Cerebellar cortex (tissue), 1 donor: ENCODE results near the gene WDFY2.

Experiments
- DNase-seq: peaks from one replicate; pipeline ENCODE4 v3.0.0-alpha.2; 2015; ENCODE audit warnings: low spot score

Gene WDFY2

GRCh38 chr13:51797664-51798488, 213.6 kb downstream of the WDFY2 start:
- peak; percentile 96 for DNase-seq

GRCh38 chr13:51799261-51799660, 215.0 kb downstream of the WDFY2 start:
- no peak for DNase-seq

- DNase-seq, result no peak
Observed at GRCh38 chr13:51800486-51800885, 216.2 kb downstream of the WDFY2 start.

DNA sequence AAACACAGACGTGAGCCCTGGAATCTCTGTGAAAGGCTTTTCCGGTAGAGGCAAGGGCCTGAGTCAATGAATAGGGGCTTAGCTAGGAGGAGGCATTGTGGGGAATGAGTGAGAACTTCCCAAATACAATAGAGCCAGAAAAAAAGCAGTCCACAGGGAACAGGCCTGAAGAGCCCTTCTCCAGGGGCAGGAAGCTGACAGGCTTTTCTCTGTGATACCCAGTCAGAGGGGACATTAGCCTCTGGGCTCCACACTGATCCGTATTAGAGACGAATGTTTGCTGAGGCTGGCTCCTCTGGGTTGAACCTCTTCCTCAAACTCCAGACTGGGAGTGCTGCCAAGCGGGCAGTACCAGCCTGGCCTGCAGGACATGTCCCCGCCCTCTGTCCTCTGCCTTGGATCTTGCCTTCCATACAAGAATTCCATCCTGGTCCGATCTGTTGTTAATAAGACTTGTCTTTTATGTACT, 217.4 kb downstream of the WDFY2 start:
- peak; percentile 65 for DNase-seq

GRCh38 chr13:51802631-51803418, 218.6 kb downstream of the WDFY2 start:
- no peak for DNase-seq

GRCh38 chr13:51803422-51804294, 219.4 kb downstream of the WDFY2 start, which contains the start of gene DHRS12:
Gene DHRS12, minus strand, starts transcription at chr13:51804163. Its CDS starts 4,504 bp downstream, at chr13:51799659.
- peak; percentile 86 for DNase-seq

GRCh38 chr13:51804295-51805172, 220.3 kb downstream of the WDFY2 start:
- peak; percentile 69 for DNase-seq

DNA sequence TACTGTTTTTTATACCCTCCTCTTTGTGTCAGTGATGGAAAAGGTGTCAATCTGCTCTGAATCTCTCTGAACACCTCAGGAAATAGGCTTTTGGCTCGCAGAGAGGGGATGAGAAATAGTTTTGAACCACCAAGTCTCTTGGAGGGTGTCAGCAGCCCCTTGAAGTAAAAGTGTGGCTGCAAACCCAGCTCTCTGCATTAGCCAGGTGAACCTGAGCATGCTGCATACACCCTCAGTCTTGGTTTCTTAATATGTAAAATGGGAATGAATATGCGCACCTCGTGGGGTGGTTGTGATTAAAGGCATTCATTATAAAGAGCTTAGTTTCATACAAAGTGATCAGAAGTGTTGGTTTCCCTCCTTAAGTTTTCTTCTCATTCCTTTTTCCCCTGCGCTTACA, 221.1 kb downstream of the WDFY2 start:
- DNase-seq, result no peak

DNA sequence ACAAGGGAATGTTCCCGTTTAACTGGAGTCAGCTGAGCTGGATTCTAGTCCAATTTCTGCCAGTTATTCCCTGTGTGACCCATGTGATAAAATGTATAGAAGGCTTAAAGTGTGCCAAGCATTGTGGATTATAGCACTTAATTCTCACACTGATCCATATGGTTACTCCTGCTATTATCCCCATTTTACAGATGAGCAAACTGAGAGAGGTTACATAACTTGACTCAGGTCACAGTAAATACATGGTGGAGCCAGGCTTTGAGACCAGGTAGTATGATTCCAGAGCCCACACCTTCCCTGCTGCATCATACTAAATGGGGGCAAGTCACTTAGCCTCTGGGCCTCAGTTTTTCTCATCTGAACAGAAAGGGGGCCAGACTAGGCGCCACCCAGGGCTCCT, 221.7 kb downstream of the WDFY2 start:
- DNase-seq, result no peak

DNA sequence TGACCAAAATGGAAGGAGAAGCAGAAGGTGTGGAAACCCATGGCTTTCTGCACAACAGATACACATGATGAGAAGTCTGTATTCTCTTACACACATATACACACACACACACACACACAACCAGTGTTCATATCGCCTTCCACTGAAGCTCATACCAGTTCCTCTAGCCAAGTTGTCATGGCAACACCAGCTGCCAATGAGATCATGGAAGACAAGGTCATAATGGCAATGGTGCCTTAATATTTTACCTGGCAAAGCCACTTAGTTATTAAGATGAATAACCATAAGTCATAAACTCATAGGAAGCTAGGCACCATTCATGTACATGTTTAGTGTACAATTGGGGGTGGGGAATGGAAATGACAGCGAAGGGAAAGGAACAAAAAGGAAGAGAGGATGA, 222.3 kb downstream of the WDFY2 start:
- peak; percentile 41 for DNase-seq

DNA sequence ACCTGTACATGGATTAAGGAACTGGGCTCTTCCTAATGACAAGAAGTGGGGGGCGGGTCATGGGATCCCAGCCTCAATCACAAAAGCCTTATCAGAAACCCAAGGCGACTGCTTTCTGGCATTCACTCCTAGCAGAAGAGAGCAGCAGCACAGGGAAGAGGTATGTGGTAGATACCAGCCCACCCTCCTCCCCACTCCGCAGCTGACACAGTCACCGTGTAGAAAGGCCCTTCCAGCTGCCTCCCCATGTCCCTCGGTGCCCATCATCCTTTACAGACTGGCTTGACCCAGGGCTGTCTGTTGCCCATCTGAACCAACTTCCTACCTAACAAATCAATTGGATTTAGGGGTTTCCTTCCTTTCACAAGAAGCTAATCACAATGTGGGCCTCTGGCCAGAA, 222.8 kb downstream of the WDFY2 start:
- DNase-seq, result no peak

- DNase-seq, result no peak
Observed at GRCh38 chr13:51808811-51809210, 224.5 kb downstream of the WDFY2 start.

DNA sequence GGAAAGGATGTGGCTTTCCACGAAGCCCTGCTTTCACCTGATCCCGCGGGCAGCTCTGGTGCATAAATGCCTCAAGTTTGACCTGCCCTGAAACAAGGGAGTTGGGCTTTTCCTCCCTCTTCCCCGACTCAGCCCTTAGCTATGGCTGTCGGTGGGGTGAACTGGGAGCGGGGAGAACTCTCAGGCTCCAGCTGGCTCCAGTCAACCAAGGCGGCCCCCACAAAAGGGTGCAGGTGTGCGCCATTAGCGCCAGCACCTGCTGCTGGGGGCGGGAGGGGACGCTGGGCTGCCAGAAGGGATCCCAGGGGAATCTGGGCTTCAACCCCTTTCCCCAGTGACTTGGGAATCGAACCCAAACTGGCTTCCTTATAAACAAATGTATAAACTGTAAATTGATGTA, 226.8 kb downstream of the WDFY2 start:
- DNase-seq, result no peak

DNA sequence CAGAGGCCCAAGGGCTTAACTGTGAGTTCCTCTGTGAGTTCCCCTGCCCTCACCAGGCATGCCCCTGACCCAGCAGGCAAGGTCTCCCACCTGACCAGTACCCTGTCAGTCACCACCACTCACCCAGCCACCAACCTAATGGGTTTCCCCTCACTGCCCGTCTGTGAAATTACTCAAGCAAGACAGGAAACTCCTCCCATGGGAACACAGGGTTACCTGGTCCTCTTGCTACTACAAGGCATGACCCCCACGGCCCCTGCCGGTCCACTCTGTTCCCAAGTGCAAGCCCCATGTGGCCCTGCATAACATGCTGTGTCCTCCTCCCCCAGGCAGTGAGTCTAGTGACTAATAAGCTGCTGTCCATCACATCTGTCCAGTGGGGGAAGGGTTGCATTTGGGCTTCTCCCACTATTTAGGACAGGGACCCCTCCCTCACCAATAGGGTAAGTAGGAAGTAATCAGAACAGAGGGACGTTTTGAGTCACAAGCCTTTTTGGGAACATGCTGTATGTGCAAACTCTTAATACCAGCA, 227.7 kb downstream of the WDFY2 start:
- no peak for DNase-seq

GRCh38 chr13:51814071-51814470, 229.8 kb downstream of the WDFY2 start:
- DNase-seq, result no peak

DNA sequence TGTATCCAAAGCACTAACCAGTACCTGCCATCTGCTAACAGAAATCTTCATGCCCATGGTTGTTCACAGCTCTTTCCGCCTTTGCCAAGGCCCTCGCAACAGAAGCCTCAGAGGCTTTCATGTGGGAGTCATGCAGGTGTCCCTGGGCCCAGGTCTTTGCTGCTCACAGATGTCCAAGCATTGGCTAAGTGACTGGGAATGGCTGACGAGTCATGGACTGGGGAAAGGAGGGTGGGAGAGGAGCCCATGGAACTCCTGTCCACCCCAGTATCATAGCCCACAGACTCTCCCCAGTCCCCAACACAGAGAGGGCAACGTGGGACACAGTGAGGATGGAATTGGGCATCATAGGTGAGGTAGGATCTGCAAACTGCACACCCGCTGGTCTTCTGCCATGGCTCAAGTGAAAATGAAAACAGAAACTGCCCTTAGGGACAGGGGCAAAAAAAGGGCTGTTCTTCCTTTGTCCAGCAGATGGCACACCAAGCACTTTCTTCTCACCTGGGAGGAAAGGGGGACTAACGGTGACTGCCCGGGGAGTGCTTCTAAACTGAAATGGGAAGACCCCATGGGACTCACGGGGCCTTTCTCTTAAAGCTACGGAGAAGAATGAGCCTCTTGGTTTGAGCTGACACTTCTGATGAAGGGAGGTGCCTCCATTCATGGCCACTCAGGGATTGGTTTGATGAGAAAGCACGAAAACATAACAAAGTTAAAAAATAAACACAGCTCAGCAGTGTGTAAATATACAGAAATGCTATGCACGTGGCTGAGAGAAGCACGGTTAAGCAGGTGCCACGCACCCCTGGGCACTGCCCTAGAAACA, 230.8 kb downstream of the WDFY2 start:
- DNase-seq, result peak; percentile 72

DNA sequence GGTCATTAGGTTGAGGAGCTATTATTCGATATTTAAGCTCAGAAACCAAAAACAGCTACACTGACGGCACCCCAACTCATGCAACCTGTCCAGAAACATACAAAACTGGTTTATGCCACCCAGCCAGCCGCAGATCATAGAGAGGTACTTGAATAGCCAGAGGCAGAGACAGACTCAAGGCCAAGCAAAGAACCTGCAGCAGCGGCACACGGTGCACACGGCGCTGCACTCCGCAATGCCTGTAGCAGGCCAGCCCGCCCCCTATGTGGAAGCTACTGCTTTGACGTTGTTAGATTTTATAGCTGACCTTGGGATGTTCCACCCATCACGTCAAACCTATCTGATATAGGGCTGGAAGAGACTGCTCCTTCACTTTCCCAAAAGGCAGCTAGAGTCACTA, 231.6 kb downstream of the WDFY2 start:
- DNase-seq, result no peak

GRCh38 chr13:51816604-51817249, 232.5 kb downstream of the WDFY2 start:
- no peak for DNase-seq
